NCI-H345 treated with DMSO at 0.1 percent for 48 hours (cell line): ENCODE measurements around the gene NOP53.
"Not testable (repeated sequence)": the region's sequence is repeated elsewhere in the genome, so short reads cannot be mapped to it uniquely, and the experiment has no call there.

Source experiments
- DNase-seq: peaks from one replicate; lab custom pipeline; 2025; ENCODE audit not compliant: unreplicated experiment; lab: John Stamatoyannopoulos, UW

The NOP53 gene

DNA sequence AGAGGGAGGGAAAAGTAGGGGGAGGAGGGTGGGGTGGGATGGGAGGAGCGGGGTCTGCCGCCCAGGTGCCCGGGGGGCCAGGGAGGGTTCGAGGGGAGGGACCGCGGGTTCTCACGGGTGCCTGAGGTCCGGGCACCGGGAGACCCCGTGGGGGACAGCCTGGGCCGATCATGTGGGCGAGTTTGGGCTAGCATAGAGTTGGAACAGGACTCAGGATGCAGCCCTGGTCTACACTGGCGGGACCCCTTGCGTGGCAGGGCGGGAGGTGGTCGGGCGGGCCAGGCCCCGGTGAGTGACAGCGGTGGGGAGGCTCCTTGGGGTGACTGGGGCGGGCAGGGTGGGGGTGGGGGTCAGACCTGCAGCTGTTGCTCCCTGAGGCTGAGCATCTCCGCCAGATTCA lies 57.8 kb downstream of the NOP53 start:
- not testable (repeated sequence) for DNase-seq

DNA sequence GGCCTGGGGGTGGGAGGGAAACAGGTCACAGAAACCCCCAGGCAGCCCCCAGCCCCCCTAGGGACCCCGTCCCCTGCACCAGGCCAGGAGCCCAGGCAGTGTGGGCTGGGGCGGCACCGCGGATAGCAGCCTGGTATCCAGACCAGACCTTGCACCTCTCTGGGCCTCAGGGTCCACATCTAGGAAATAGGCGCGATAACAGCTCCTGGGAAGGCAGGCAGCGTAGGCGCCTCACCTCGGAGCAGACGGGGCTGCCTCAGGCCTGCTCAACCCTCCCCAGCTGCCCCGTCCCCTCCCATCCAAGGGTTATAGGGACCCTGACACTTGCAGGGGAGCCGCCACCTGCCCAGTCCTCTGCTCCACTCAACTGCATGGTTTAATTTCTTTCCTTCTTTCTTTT lies 58.3 kb downstream of the NOP53 start:
- not testable (repeated sequence) for DNase-seq

DNA sequence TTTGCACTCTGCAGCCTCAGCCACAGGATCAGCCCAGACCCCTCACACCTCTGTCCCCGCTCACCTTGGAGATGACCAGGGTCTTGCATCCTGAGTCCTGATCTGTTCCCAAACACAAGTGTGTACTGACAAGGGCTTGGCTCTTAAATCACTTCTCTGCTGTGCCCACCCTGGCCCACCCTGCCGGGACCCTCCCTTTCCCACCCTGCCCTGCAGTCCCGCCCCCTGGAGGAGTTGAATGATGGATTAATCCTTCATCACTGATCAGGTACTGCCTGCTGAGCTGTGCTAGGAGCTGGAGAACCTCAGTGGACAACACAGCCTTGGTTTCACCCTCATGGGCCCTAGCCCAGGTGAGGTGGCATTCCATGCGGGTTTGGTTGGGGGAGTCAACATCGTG lies 59.1 kb downstream of the NOP53 start, which contains the start of gene TPRX1:
Gene TPRX1 (minus strand): TSS at position 101 of the 400 bp plus-strand sequence. CDS start 12 bp downstream, at position 89.
- not testable (repeated sequence) for DNase-seq

DNA sequence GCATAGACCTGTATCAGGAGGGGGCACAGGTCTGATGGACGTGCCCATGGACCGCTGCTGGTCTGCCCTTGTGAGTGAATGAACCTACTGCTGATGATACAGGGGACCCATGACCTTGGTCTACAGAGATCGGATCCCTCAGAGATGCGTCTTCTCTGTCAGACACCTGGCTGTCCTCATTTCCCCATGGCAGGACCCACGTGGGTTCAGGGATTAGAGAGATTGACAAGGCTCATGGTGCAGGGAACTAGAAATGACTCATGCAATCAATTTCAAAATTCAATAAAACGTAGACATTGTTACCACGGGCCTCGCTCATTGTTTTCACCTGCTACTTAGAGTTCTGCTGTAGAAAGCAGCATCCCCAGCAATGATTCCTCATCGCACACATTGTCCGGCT lies 60.0 kb downstream of the NOP53 start:
- DNase-seq, result no peak

DNA sequence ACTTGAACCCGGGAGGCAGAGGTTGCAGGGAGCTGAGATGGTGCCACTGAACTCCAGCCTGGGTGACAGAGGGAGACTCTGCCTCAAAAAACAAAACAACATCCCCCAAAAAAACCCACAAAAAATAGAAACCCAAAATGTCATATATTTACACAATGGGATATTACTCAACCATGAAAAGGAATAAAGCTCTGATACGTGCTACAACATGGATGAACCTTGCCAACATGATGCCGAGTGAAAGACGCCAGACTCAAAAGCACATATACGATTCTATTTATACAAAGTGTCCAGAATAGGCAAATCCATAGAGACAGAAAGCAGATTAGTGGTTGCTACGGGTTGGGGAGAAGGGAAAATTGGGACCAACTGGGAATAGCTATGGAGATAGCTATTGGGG lies 61.1 kb downstream of the NOP53 start:
- DNase-seq, result no peak
